ENCODE results near the gene ARHGEF4. TPM values are rescaled to one million over a fixed set of nuclear protein-coding genes. Genes with fewer than 3 reads are reported as not detected.
A peak's percentile ranks its signal among the peaks of the same experiment; 100 is the strongest.

ARHGEF4 gene
- total RNA-seq, 4 donors from 2014 or later, result 108 to 378 (median 134) TPM

GRCh38 chr2:131054488-131054887 lies 217.8 kb downstream of the ARHGEF4 start:
- Histone ChIP-seq H3K27ac (no peak overlapping the region), H3K36me3 (peaks cover 71% of the 10 kb centered on the region), H3K4me1 (peaks cover 16% of the 10 kb centered on the region), H3K27me3 (no peaks in the 10 kb centered on the region), H3K4me3 (no peak overlapping the region), H3K9me3 (no peaks in the 10 kb centered on the region)
- WGBS, result 92% methylated on average over 7 of the region's 7 CpGs
- TF ChIP-seq CTCF (IDR thresholded peaks at IDR 0.05) (no peak), POLR2A (IDR thresholded peaks at IDR 0.05) (no peak), POLR2AphosphoS5 (IDR thresholded peaks at IDR 0.05) (no peak), EP300 (IDR thresholded peaks at IDR 0.05) (no peak)
- DNase-seq (ENCODE audit: low spot score in 2 of 2), result no peak

GRCh38 chr2:131055169-131056065 lies 218.7 kb downstream of the ARHGEF4 start:
- peak in 1 of 2 donors; percentile 63 for DNase-seq (ENCODE audit: low spot score in 2 of 2)
- H3K27me3 ChIP-seq, result no peaks in the 10 kb centered on the region
- H3K4me3 ChIP-seq, result no peak overlapping the region
- WGBS, result 83% methylated on average over 17 of the region's 26 CpGs
- H3K36me3 ChIP-seq, result peaks cover 68% of the 10 kb centered on the region
- peaks cover 16% of the 10 kb centered on the region for H3K4me1 ChIP-seq
- no peak for TF ChIP-seq POLR2AphosphoS5 (IDR thresholded peaks at IDR 0.05)
- no peak for TF ChIP-seq CTCF (IDR thresholded peaks at IDR 0.05)
- no peak for TF ChIP-seq POLR2A (IDR thresholded peaks at IDR 0.05)
- TF ChIP-seq EP300 (IDR thresholded peaks at IDR 0.05), result no peak
- no peaks in the 10 kb centered on the region for H3K9me3 ChIP-seq
- no peak overlapping the region for H3K27ac ChIP-seq

GRCh38 chr2:131056204-131056931 lies 219.7 kb downstream of the ARHGEF4 start:
- Histone ChIP-seq H3K27ac (peak overlapping the region; percentile 14), H3K36me3 (peaks cover 59% of the 10 kb centered on the region)
- WGBS, result 48% methylated on average over 5 of the region's 5 CpGs

GRCh38 chr2:131056932-131057287 lies 220.2 kb downstream of the ARHGEF4 start:
- DNase-seq (ENCODE audit: low spot score in 2 of 2), result no peak
- Histone ChIP-seq H3K27me3 (no peaks in the 10 kb centered on the region), H3K27ac (no peak overlapping the region), H3K4me3 (no peak overlapping the region), H3K4me1 (peaks cover 22% of the 10 kb centered on the region), H3K9me3 (no peaks in the 10 kb centered on the region), H3K36me3 (peaks cover 53% of the 10 kb centered on the region)
- 79% methylated on average over 4 of the region's 4 CpGs for WGBS
- no peak for TF ChIP-seq POLR2A (IDR thresholded peaks at IDR 0.05)
- no peak for TF ChIP-seq POLR2AphosphoS5 (IDR thresholded peaks at IDR 0.05)
- TF ChIP-seq EP300 (IDR thresholded peaks at IDR 0.05), result no peak
- TF ChIP-seq CTCF (IDR thresholded peaks at IDR 0.05), result no peak

More at GRCh38 chr2:131056204-131056931, 219.7 kb downstream of the ARHGEF4 start:
- Histone ChIP-seq H3K27me3 (no peaks in the 10 kb centered on the region), H3K4me3 (no peak overlapping the region), H3K9me3 (no peaks in the 10 kb centered on the region), H3K4me1 (peaks cover 17% of the 10 kb centered on the region)
- TF ChIP-seq CTCF (IDR thresholded peaks at IDR 0.05) (no peak), POLR2A (IDR thresholded peaks at IDR 0.05) (no peak), EP300 (IDR thresholded peaks at IDR 0.05) (no peak), POLR2AphosphoS5 (IDR thresholded peaks at IDR 0.05) (no peak)
- DNase-seq (ENCODE audit: low spot score in 2 of 2), result peak in 1 of 2 donors; percentile 37

Measured in suprapubic skin (tissue), 4 donors.